ENCODE measurements around the gene DAGLA. TPM values are rescaled to one million over a fixed set of nuclear protein-coding genes. Genes with fewer than 3 reads are reported as not detected.

The DAGLA gene
- total RNA-seq, 1 donor from 2014 or later: 21.0 TPM

GRCh38 chr11:61732705-61733104 lies 52.5 kb downstream of the DAGLA start:
- TF ChIP-seq CTCF (conservative IDR thresholded peaks at IDR 0.05): no peak
- no peaks in the 10 kb centered on the region for H3K36me3 Mint-ChIP-seq (ENCODE audit: low read depth)
- no peak for DNase-seq (ENCODE audit: low read depth, low spot score)
- H3K4me1 Mint-ChIP-seq: peaks cover 6% of the 10 kb centered on the region
- no peak overlapping the region for H3K4me3 Mint-ChIP-seq
- H3K9me3 Mint-ChIP-seq: no peaks in the 10 kb centered on the region
- no peak overlapping the region for H3K27ac Mint-ChIP-seq (ENCODE audit: unreplicated experiment)
- H3K27me3 Mint-ChIP-seq (ENCODE audit: low read depth): peaks cover 3% of the 10 kb centered on the region

GRCh38 chr11:61733120-61733978 lies 53.2 kb downstream of the DAGLA start:
- H3K4me3 Mint-ChIP-seq: peak overlapping the region; percentile 62
- TF ChIP-seq CTCF (conservative IDR thresholded peaks at IDR 0.05): peak; percentile 98
- DNase-seq (ENCODE audit: low read depth, low spot score): peak; percentile 84
- H3K27me3 Mint-ChIP-seq (ENCODE audit: low read depth): peaks cover 3% of the 10 kb centered on the region
- H3K4me1 Mint-ChIP-seq: peaks cover 6% of the 10 kb centered on the region
- peak overlapping the region; percentile 85 for H3K27ac Mint-ChIP-seq (ENCODE audit: unreplicated experiment)
- H3K36me3 Mint-ChIP-seq (ENCODE audit: low read depth): no peaks in the 10 kb centered on the region
- H3K9me3 Mint-ChIP-seq: no peaks in the 10 kb centered on the region

- Mint-ChIP-seq H3K4me1 (peaks cover 6% of the 10 kb centered on the region), H3K36me3 (ENCODE audit: low read depth) (no peaks in the 10 kb centered on the region), H3K4me3 (no peak overlapping the region), H3K27me3 (ENCODE audit: low read depth) (peaks cover 3% of the 10 kb centered on the region), H3K27ac (ENCODE audit: unreplicated experiment) (no peak overlapping the region), H3K9me3 (no peaks in the 10 kb centered on the region)
- TF ChIP-seq CTCF (conservative IDR thresholded peaks at IDR 0.05): no peak
- no peak for DNase-seq (ENCODE audit: low read depth, low spot score)
Observed at GRCh38 chr11:61734767-61735166, 54.6 kb downstream of the DAGLA start.

- no peak overlapping the region for H3K27ac Mint-ChIP-seq (ENCODE audit: unreplicated experiment)
- DNase-seq (ENCODE audit: low read depth, low spot score): no peak
Observed at GRCh38 chr11:61735391-61735790, 55.2 kb downstream of the DAGLA start.

GRCh38 chr11:61736310-61736709 lies 56.1 kb downstream of the DAGLA start:
- Mint-ChIP-seq H3K4me1 (peaks cover 6% of the 10 kb centered on the region), H3K9me3 (no peaks in the 10 kb centered on the region), H3K27ac (ENCODE audit: unreplicated experiment) (no peak overlapping the region), H3K27me3 (ENCODE audit: low read depth) (peaks cover 3% of the 10 kb centered on the region), H3K4me3 (peak overlapping the region; percentile 19), H3K36me3 (ENCODE audit: low read depth) (no peaks in the 10 kb centered on the region)
- DNase-seq (ENCODE audit: low read depth, low spot score): no peak
- no peak for TF ChIP-seq CTCF (conservative IDR thresholded peaks at IDR 0.05)

More at GRCh38 chr11:61735391-61735790, 55.2 kb downstream of the DAGLA start:
- Mint-ChIP-seq H3K27me3 (ENCODE audit: low read depth) (peaks cover 3% of the 10 kb centered on the region), H3K36me3 (ENCODE audit: low read depth) (no peaks in the 10 kb centered on the region), H3K4me3 (no peak overlapping the region), H3K4me1 (peaks cover 6% of the 10 kb centered on the region), H3K9me3 (no peaks in the 10 kb centered on the region)
- TF ChIP-seq CTCF (conservative IDR thresholded peaks at IDR 0.05): no peak
